MV-4-11 (cell line): ENCODE results near the gene DIABLO.
A peak's percentile ranks its signal among the peaks of the same experiment; 100 is the strongest.
"Not testable (repeated sequence)": the region's sequence is repeated elsewhere in the genome, so short reads cannot be mapped to it uniquely, and the experiment has no call there.

Source experiments
- DNase-seq: peaks from one replicate; lab custom pipeline; 2025; lab: John Stamatoyannopoulos, UW

Gene DIABLO

DNA sequence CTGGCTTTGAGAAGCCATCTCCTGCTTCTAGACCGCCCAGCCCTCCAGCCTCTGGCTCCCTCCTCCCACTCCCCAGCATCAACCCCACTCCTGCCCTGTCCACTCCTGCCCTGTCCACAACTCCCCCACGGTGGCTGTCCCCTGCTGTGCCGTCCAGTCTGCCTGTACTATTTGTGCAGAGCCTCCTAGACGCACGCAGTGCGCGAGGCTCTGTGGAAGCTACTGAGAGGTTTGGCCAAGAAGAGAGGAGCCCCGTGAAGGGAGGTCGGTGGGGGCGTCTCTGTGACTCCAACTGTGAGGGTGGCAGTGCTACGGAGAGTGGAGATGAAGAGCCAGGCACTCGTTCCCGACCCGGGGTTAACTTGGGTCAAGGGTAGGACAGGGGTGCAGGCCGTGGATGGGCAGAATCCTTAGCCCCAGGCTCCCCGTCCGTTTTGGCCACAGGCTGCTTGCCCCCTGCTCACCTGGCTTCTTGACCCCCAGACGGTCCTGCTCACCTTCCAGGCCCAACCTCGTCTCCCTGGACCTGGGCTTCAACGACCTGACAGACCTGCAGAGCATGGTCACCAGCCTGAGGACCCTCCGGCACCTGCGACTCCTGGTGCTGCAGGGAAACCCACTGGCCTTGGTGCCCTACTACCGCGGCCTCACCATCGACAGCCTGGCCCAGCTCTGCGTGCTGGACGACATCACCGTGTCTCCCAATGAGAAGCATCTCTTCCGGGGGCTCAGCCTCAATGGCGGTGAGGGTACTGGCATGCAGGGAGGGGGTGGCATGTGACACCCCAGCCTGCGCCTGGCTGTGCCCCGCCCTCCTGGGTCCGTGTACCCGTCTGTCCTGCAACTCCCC, 36.0 kb downstream of the DIABLO start:
- DNase-seq, result no peak

DNA sequence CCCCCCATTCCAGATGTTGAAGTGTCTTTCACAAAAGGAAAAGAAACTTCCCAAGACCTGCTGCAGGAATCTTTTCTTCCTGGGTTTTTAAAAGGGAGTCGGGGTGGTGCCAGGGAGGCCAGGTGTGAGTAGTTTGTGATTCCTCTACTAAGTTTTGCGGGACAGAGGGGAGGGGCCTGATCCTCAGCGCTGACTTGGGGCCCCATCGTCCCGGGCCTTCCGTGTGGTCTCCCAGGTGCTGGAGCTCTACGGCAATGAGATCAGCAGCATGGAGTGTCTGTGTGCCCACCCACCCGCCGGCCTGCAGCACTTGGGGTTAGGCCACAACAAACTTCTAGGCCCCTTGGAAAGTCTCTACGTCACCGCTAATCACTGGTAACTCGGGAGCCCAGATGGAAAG, 38.4 kb downstream of the DIABLO start:
- no peak for DNase-seq

DNA sequence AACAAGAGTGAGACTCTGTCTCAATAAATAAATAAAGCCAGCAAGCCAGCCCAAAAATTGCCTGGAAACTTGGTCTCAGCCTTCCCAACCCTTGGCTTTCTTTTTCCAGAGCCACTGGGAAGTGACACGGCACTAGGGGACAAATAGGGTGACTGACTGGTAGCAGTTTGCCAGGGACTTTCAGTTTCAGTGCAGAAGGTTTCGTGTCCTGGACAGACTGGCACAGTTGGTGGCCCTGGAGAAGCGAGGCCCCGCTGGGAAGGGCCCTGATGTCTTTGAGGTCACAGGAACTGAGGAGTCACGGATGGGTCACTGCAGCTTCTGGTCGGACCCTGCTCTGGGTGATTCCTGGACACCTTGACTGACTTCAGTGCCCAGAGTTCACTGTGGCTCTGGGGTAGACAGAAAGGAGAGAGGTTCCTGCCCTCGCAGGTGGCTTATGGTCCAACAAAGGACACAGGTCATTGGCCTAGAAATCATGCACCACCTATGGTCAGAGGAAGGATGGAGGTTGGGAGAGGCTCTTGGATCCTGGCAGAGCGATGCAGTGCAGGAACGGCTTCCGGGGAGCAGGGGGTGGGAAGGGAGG, 40.3 kb downstream of the DIABLO start:
- no peak for DNase-seq

DNA sequence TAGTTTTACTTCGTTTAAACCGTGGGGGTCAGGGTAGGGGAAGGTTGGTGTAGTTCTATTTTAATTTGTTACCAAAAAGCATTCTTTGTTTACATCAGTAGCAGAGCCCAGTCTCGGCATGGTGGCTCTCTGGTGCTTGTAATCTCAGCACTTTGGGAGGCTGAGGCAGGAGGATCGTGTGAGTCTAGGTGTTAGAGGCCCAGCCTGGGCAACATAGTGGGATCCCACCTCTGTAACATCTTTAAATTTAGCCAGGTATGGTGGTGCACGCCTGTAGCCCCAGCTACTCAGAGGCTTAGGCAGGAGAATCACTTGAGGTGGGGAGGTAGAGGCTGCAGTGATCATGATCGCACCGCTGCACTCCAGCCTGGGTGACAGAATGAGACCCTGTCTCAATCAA, 40.8 kb downstream of the DIABLO start:
- no peak for DNase-seq

DNA sequence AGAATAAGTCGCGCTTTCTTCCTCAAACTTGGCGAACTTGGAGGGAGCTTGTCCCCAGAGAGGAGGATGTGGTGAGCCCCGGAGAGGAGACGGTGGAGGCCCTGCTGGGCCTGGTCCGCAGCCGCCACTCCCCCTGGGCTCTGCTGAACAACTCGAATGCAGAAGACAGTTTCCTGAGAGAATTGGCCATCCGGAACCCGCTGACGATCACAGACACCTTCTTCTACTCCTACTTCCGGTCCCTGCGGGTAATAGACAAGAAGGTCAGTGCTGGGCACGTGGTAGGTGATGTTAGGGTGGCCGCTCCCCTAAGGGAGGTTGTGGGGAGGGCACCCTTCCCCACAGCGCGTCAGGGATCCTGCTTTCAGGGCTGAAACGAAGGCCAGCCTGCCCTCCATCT, 41.3 kb downstream of the DIABLO start:
- DNase-seq, result peak; percentile 17

DNA sequence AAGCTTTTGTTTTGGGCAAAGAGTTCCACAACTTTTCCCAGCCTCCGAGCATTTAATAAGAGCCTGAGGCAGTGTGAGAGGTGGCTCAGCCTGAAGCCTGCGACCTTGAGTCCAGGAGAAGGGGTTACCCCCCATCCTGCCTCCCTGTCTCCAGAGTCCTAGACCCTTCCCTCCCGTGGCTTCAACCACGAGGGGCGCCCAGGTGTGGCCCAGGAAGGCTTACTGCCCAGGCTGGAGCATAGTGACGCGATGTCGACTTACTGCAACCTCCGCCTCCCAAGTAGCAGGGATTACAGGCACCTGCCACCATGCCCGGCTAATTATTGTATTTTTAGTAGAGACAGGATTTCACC, 42.3 kb downstream of the DIABLO start:
- no peak for DNase-seq

DNA sequence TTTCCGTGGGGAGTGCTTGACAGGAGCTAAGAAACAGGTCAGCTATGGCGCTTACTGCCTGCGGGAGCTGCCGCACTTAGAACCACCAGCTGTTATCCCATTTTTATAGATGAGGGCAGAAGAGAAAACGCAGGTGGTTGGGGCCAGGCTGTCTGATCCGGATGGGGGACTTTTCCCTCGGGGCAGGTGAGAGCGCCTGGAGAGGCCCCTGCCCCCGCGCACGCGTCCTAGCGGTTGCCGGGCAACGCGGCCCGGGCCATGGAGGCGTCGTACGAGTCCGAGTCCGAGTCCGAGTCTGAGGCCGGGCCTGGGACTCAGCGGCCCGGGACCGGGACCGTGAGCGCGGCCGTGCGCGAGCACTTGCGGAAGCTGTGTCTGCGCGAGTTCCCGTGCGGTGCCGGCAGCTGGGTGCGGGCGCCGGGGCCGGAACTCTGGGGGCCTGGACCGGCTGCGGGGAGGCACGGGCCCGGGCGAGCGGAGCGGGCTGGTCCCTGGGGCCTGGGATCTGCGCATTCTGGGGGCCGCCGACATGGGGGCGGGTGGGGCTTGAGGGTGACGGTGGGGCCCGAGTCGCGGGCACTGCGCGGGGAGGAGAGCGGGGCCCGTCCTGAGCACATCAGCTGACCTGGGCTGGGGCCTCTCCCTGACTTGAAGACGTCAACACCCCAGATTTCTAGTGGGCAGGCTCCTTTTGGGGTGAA, 42.8 kb downstream of the DIABLO start, which contains the start of gene LRRC43:
TSS of gene LRRC43 (plus strand) at position 237 of the 701 bp plus-strand sequence. CDS start at position 259, 22 bp downstream.
- no peak for DNase-seq

DNA sequence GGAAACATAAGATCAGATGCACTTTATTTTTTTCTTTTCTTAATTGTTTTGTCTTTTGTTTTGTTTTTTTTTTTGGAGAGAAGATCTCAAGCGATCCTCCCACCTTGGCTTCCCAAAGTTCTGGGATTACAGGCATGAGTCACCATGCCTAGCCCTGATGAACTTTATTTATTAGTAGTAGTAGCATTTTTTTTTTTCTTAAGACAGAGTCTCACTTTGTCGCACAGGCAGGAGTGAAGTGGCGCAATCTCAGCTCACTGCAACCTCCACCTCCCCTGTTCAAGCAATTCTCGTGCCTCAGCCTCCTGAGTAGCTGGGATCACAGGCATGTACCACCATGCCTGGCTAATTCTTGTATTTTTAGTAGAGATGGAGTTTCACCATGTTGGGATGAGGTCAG, 49.4 kb downstream of the DIABLO start:
- not testable (repeated sequence) for DNase-seq

DNA sequence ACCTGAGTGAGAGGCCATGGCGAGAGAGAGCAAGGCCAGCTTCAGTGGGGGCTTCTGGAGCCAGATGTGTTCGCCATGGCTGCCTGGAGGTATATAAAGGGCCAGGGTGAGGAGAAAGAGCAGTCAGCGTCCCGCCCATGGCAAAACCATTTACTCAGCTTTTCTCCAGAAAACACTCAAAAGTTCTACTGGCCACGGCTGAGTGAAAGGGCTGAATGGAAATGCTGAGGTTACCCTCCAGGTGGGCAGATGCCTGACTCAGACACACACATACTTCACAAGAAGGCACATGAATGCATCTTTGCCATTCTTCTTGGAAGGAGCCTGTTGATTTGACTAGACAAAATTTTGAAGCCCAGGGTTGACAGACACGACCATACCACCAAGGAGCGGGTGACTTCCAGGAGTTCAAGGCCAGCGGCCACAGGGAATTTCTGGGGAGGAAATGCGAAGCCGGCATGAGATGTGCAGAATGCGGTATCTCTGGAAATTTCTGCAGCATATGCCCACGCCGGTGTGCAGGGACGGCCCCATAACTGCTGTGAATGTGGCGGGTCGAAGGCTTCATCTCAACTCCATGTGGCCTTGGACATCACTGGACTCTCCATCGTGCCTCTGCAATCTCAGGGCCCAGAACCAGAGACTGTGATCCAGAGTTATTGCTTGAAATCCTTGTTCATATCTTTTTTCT, 51.6 kb downstream of the DIABLO start, which contains the start of gene IL31:
TSS of gene IL31 (minus strand) at position 67 of the 691 bp plus-strand sequence. CDS start at position 18, 49 bp downstream.
- DNase-seq, result no peak

DNA sequence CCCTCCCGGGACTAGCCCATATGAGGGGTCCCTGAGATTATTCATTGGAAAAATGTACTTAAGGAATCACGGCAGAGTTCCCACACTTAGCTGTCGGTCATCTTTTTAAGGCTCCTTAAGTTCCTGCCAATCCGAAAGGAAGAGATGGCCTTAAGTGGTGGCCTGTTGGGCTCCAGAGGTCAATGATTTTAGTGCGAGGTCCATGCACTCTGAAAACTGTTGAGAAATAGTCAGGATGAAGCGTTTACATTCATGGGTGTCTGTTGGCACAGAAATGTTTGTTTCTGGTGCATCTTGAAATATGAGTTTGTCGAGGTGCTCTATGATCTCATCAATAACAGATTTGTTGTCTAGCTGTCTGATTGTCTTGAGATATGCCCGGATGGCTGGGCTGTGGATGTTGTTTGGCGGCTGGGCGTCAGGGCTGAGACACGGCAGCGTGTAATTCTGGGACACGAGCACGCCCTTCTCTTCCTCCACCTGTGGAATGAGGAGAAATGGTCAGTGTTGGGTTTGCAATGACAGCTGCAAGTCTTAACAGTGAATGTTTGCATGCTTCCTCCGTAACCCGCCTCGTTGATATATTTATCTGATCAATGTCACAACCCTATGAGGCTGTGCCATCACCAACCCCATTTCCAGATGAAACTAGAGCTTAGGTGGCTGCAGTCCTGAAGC, 53.5 kb downstream of the DIABLO start:
- no peak for DNase-seq

DNA sequence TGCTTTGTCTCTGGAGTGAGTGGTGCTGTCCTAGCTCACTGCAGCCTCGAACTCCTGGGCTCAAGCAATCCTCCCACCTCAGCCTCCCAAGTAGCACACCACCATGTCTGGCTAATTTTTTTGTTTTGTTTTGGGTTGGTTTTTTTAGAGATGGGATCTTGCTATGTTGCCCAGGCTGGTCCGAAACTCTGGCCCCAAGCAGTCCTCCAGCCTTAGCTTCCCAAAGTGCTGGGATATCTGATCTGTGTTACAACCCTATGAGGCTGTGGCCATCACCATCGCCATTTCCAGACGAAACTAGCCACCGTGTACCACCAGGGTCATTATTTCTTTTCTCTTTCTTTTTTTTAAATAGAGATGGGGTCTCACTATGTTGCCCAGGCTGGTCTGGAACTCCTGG, 54.5 kb downstream of the DIABLO start:
- DNase-seq, result no peak

DNA sequence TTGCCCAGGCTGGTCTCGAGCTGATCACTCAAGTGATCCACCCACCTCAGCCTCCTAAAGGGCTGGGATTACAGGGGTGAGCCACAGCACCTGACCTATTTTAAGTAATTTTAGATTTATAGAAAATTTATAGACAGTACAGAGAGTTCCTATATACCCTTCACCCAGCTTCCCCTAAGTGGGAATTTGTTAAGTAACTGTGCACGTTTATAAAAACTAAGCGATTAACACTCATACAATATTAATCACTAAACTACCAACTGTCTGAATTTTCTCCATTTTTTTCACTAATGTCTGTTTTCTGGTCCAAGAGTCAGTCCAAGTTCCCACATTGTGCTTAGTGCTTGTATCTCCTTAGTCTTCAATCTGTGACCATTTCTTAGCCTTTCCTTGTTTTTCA, 57.4 kb downstream of the DIABLO start:
- DNase-seq, result no peak

DNA sequence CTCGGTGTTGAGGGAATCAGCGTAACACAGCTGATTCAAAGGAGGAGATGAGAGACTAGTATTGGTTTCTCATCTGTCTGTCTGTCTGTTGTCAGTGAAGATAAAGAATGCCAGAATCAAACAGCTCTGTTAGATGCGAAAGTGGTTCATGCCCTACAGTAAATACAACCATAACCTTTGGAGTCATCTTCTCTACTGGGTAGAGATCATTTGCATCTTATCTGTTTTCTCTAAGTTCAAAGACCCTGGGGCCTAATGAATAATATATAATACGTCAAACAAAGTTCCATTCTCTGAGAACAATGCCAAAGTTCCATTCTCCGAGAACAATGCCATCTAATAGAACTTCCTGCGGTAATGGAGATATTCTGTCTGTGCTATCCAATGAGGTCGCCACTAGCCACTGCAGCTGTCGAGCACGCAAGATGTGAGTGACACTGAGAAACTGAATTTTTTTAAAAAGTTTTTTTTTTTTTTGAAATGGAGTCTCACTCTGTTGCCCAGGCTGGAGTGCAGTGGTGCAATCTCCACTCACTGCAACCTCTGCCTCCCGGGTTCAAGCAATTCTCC, 58.4 kb downstream of the DIABLO start:
- DNase-seq, result no peak

DNA sequence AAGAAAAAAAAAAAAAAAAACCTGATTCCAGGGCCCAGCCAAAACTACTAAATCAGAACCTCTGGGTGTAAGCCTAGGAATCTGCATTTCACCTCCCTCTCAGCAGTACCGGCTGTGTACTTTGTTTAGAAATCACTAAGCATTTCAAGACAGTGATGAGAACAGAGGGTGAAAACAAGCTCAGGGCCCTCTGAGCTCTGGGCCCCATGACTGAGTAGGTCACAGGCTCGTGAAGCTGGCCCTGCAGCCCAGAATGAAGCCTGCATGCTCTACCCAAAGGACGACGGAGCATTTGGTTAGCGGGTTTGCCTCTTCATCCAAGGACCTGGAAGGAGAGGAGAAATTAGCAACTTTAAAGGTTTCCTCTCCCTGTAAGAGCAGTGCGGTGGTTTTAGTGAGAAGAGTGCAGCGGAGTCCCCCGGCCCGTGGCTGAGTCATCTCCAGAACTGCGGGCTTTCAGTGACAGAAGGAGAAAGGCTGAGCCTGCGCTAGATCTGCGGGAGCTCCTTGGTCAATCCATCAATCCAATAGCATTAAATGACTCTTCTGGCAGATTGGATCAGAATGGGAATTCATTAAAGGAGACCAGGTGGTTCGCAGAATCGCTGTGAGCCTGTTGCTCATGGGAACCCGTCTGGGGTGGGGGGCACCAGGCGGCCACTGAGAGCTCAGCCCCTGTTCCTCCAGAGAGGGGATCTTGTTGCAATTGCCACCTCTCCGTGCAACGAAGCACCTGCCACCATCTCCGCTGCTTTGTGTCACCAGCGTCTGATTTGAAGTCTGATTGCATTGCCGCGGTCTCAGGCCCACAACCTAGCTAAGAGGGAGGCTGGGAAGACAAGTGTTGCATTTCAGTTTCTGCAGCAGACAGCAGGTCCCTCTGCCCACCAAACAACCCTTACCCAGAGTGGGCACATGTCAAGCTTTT, 59.2 kb downstream of the DIABLO start:
- DNase-seq, result no peak

DNA sequence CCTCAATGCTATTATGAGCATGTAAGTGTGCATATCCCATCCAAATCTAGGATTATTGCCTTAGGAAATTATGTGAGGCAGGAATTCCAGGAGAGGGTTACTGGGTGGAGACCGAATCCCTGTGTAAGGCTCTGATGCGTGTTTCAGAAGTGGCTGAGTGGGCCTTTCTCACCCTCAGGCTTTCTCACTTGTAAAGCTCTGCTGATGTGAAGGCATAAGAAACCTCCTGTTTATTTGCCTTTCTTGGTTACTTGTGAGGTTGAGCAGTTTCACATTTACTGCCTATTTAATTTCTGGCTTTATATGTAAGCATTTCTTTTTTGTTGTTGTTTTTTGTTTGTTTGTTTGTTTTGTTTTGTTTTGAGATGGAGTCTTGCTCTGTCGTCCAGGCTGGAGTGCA, 62.9 kb downstream of the DIABLO start:
- no peak for DNase-seq

DNA sequence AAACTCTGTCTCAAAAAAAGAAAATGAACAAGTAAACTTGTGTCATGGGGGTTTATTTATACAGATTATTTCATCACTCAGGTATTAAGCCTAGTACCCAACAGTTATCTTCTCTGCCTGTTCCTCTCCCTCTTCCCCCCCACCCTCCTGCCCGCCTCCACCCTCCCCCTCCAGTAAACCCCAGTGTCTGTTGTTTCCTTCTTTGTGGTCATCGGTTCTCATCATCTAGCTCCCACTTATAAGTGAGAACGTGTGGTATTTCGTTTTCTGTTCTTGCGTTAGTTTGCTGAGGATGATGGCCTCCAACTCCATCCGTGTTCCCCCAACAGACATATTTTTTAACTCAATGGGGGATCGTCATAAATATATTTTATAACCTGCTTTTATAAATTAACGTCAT, 64.2 kb downstream of the DIABLO start:
- peak; percentile 42 for DNase-seq

DNA sequence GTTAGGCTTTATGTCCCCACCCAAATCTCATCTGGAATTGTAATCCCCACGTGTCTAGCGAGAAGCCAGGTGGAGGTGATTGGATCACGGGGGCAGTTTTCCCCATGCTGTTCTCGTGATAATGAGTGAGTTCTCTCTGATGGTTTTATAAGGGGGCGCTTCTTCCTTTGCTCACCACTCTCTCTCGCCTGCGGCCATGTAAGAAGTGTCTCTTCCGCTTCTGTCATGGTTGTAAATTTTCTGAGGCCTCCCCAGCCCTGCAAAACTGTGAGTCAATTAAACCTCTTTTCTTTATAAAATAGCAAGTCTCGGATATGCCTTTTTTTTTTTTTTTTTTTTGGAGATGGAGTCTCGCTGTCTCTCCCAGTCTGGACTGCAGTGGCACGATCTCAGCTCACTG, 65.1 kb downstream of the DIABLO start:
- no peak for DNase-seq

DNA sequence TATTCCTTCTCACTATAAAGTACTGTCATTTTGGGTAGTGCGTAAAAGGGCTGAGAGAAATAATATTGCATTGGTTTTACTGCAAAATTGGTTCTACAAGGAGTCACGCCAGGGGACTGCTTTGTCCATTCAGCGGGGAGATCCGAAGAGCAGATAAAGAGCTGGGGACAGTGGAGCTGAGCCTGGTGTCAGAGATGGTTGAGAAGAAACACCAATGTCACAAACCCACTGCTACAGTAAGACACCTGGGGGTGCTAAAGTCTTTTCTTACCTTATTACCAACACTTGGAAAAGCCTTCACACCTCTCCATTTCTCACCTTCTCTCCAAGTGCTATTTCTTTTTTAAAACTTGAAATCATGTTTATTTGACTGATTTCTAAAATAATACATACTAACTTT, 66.0 kb downstream of the DIABLO start:
- DNase-seq, result no peak

DNA sequence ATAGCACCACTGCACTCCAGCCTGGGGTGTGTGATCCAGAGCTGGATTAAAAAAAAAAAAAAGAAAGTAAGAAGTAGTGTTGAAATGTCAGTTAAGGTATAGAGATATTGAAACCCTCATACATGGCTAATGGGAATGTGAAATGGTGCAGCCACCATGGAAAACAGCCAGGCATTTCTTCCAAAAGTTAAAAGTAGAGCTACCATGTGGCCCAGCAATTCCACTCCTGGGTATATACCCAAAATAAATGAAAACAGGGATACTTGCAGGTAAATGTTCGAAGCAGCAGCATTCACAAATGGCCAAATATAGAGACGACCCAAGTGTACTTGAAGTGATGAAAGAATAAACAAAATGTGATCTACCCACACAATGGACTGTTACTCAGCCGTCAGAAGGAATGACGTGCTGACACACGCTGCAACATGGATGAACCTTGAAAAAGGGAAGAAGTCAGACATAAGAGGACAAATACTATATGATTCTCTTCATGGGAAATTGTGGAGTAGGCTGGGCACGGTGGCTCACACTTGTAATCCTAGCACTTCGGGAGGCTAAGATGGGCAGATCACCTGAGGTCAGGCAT, 67.1 kb downstream of the DIABLO start:
- no peak for DNase-seq
